ENCODE results near the gene ELOB.

The ELOB gene

DNA sequence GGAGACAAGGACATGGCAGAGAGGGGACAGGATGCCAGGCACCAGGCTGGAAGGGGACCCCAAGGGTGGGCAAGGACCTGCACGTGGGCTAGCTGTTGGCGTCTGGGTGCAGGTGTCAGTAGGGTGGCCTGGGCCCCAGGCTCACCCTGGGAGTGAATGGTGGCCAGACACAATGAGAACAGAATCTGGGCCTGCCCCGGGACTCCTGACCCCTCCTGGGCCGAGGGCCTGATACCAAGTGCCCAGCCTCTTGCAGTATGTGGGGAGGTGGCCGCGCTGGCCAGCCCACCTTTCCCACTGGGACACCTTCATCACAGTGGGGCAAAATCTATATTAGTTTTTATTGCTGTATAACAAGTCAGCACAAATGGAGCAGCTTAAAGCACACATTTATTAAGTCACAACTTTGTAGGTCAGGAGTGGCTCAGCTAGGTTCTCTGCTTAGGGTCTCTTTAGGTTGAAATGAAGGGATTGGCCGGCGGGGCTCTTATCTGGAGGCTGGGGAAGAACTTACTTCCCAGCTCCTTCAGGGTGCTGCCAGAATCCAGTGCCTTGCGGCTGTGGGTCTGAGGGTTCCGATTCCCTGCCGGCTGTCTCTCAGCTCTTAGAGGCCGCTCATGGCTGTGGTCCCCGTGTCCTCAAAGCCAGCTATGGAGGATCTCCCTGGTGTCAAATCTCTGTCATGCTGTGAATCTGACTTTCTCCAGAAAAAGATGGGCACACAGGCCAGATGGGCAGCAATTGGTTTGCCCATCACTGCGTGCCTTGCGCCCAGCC is 6.7 kb upstream of the ELOB start (continued):
- TF ChIP-seq, protein P1, sequence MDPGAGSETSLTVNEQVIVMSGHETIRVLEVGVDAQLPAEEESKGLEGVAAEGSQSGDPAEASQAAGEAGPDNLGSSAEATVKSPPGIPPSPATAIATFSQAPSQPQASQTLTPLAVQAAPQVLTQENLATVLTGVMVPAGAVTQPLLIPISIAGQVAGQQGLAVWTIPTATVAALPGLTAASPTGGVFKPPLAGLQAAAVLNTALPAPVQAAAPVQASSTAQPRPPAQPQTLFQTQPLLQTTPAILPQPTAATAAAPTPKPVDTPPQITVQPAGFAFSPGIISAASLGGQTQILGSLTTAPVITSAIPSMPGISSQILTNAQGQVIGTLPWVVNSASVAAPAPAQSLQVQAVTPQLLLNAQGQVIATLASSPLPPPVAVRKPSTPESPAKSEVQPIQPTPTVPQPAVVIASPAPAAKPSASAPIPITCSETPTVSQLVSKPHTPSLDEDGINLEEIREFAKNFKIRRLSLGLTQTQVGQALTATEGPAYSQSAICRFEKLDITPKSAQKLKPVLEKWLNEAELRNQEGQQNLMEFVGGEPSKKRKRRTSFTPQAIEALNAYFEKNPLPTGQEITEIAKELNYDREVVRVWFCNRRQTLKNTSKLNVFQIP (CRISPR knock-in tag; IDR thresholded peaks at IDR 0.05; ENCODE audit: borderline replicate concordance, low read depth): no peak
- TF ChIP-seq ARNTL (CRISPR knock-in tag; IDR thresholded peaks at IDR 0.05; ENCODE audit: borderline replicate concordance, low read depth): no peak
- no peak for TF ChIP-seq ZFP30 (CRISPR knock-in tag; IDR thresholded peaks at IDR 0.05)
- TF ChIP-seq RARB (CRISPR knock-in tag; IDR thresholded peaks at IDR 0.05): no peak
- no peak for TF ChIP-seq BACH2 (CRISPR knock-in tag; IDR thresholded peaks at IDR 0.05; ENCODE audit: borderline replicate concordance)

DNA sequence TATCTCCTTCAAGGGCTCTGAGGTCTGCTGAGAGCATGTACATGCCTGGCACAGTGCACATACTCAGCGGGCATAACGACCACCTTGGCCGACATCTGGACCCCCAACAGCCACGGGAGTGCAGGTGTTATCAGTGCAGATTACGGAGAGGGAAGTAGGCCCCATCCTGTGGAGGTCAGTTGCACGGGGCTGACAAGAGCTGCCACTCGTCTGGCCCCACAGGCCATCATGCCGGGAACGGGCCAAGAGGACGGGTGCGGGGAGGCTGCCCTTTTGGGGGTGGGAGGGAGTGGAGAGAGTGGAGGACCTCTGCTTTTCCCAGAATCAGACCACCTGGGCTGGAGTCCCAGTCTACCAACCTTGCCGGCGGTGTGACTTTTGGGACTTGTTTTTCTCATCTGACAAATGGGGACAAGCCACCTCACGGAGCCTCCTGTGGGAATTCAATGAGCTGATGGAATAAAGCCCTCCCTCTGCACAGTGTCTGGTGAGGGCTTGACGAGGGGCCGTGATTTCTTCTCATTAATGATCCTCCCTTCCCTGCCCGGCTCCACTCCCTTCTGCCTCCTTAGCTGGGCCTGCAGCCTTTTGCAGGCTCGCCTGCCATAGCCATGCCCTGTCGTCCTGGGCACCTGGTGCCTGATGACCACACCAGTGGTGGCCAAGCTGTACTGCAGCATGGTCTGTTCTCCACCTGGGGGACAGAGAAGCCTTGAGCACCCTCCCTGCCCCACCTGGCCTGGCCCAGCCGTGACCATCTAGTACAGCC is 5.7 kb upstream of the ELOB start:
- 0 out of 3 replicates have a peak, but pooled peaks have one; percentile 16 for ATAC-seq
- no peak for TF ChIP-seq CSDC2 (CRISPR knock-in tag; IDR thresholded peaks at IDR 0.05)

DNA sequence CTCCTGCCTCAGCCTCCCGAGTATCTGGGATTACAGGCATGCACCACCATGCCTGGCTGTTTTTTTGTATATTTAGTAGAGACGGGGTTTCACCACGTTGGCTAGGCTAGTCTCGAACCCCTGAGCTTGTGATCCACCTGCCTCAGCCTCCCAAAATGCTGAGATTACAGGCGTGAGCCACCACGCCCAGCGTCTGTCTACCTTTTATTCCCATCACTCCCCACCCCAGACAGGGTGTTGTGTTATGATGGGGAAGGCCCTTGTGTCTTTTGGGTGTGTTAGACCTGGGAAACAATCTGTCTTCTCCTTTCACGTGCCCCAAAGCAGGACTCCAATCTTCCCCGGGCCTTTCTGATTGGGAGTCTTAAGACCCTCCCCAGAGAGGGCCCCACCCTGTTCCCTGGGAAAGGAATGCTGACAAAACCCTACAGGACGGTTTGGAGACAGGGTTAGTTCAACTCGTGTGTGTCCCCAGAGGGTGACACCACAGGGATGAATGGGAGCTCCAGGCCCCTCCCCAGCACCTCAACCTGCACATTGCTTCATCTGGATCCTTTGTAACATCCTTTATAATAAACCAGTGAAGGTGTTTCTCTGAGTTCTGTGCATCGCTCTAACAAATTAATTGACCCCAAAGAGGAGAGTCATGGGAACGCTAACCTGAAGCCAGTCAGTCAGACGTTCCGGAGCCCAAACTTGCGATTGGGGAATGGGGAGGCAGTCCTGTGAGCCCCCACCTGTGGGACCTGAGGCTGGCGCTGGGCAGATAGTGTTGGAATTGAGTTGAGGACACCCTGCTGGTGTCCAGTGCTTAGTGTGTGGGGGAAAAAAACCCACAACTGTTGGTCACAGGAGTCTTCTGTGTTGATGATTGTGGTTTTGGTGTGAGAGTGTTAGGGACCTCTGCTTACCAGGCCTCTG is 3.2 kb upstream of the ELOB start:
- no peak for ATAC-seq
- TF ChIP-seq ISL1 (CRISPR knock-in tag; IDR thresholded peaks at IDR 0.05): no peak
- TF ChIP-seq, protein P2, sequence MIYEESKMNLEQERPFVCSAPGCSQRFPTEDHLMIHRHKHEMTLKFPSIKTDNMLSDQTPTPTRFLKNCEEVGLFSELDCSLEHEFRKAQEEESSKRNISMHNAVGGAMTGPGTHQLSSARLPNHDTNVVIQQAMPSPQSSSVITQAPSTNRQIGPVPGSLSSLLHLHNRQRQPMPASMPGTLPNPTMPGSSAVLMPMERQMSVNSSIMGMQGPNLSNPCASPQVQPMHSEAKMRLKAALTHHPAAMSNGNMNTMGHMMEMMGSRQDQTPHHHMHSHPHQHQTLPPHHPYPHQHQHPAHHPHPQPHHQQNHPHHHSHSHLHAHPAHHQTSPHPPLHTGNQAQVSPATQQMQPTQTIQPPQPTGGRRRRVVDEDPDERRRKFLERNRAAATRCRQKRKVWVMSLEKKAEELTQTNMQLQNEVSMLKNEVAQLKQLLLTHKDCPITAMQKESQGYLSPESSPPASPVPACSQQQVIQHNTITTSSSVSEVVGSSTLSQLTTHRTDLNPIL (CRISPR knock-in tag; IDR thresholded peaks at IDR 0.05; ENCODE audit: low read depth): no peak
- TF ChIP-seq BACH2 (CRISPR knock-in tag; IDR thresholded peaks at IDR 0.05; ENCODE audit: borderline replicate concordance): no peak
- TF ChIP-seq RARB (CRISPR knock-in tag; IDR thresholded peaks at IDR 0.05): no peak
- TF ChIP-seq ZNF565 (CRISPR knock-in tag; conservative IDR thresholded peaks at IDR 0.05; ENCODE audit: low read depth): no peak
- TF ChIP-seq ZFP3 (CRISPR knock-in tag; IDR thresholded peaks at IDR 0.05): no peak
- TF ChIP-seq ZNF70 (CRISPR knock-in tag; IDR thresholded peaks at IDR 0.05): no peak
- TF ChIP-seq ZC3H10 (CRISPR knock-in tag; IDR thresholded peaks at IDR 0.05): no peak

DNA sequence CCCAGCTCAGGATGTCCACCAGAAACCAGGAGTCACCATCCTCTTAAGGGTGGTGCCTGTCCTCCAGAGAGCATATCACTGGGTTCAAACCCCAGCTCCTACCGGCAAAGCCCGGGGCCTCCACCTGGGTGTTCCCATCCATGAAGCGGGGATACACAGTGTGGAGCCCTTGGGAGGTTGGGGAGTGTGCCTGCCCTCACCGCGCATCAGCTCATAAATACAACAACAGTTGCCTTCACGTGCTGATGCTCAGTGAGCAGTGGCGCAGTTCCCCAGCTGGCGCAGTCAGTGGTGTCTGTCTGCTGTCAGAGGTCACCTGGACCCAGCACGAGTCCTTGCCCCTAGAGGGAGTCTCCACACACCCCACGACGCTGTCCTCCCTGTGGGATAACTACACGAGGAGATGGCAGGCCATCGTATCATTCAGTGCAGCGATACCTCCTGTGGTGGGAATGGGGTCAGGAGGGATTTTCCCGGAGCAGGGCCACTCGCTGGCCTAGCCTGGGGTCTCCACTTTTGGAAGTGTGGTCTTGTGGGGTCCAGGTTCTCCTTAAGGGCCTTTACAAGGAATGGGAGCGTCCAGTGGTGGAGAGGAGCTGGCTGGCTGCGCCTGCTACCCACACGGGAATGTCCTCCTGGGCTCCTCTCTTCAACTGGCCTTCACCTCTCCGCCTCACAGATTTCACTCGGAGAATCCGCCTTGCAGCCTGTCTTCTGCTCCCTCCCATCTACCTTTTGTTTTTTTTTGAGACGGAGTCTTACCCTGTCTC is 2.3 kb upstream of the ELOB start:
- ATAC-seq: no peak
- no peak for TF ChIP-seq ZNF565 (CRISPR knock-in tag; conservative IDR thresholded peaks at IDR 0.05; ENCODE audit: low read depth)
- no peak for TF ChIP-seq ZNF8 (CRISPR knock-in tag; IDR thresholded peaks at IDR 0.05)
- no peak for TF ChIP-seq ZC3H10 (CRISPR knock-in tag; IDR thresholded peaks at IDR 0.05)
- TF ChIP-seq CSDC2 (CRISPR knock-in tag; IDR thresholded peaks at IDR 0.05): no peak
- no peak for TF ChIP-seq ZFP30 (CRISPR knock-in tag; IDR thresholded peaks at IDR 0.05)
- TF ChIP-seq GLIS3 (CRISPR knock-in tag; IDR thresholded peaks at IDR 0.05): no peak
- no peak for TF ChIP-seq ARNTL (CRISPR knock-in tag; IDR thresholded peaks at IDR 0.05; ENCODE audit: borderline replicate concordance, low read depth)
- TF ChIP-seq, protein P3, sequence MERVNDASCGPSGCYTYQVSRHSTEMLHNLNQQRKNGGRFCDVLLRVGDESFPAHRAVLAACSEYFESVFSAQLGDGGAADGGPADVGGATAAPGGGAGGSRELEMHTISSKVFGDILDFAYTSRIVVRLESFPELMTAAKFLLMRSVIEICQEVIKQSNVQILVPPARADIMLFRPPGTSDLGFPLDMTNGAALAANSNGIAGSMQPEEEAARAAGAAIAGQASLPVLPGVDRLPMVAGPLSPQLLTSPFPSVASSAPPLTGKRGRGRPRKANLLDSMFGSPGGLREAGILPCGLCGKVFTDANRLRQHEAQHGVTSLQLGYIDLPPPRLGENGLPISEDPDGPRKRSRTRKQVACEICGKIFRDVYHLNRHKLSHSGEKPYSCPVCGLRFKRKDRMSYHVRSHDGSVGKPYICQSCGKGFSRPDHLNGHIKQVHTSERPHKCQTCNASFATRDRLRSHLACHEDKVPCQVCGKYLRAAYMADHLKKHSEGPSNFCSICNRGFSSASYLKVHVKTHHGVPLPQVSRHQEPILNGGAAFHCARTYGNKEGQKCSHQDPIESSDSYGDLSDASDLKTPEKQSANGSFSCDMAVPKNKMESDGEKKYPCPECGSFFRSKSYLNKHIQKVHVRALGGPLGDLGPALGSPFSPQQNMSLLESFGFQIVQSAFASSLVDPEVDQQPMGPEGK (CRISPR knock-in tag; IDR thresholded peaks at IDR 0.05; ENCODE audit: borderline replicate concordance): no peak
- TF ChIP-seq, protein P1 (CRISPR knock-in tag; IDR thresholded peaks at IDR 0.05; ENCODE audit: borderline replicate concordance, low read depth): no peak
- TF ChIP-seq, protein P4, sequence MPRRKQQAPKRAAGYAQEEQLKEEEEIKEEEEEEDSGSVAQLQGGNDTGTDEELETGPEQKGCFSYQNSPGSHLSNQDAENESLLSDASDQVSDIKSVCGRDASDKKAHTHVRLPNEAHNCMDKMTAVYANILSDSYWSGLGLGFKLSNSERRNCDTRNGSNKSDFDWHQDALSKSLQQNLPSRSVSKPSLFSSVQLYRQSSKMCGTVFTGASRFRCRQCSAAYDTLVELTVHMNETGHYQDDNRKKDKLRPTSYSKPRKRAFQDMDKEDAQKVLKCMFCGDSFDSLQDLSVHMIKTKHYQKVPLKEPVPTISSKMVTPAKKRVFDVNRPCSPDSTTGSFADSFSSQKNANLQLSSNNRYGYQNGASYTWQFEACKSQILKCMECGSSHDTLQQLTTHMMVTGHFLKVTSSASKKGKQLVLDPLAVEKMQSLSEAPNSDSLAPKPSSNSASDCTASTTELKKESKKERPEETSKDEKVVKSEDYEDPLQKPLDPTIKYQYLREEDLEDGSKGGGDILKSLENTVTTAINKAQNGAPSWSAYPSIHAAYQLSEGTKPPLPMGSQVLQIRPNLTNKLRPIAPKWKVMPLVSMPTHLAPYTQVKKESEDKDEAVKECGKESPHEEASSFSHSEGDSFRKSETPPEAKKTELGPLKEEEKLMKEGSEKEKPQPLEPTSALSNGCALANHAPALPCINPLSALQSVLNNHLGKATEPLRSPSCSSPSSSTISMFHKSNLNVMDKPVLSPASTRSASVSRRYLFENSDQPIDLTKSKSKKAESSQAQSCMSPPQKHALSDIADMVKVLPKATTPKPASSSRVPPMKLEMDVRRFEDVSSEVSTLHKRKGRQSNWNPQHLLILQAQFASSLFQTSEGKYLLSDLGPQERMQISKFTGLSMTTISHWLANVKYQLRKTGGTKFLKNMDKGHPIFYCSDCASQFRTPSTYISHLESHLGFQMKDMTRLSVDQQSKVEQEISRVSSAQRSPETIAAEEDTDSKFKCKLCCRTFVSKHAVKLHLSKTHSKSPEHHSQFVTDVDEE (CRISPR knock-in tag; IDR thresholded peaks at IDR 0.05): no peak
- TF ChIP-seq TCF4 (CRISPR knock-in tag; IDR thresholded peaks at IDR 0.05; ENCODE audit: borderline replicate concordance): no peak
- TF ChIP-seq TOX (CRISPR knock-in tag; IDR thresholded peaks at IDR 0.05; ENCODE audit: borderline replicate concordance): no peak
- TF ChIP-seq, protein P2 (CRISPR knock-in tag; IDR thresholded peaks at IDR 0.05; ENCODE audit: low read depth): no peak
- TF ChIP-seq PPARA (CRISPR knock-in tag; IDR thresholded peaks at IDR 0.05; ENCODE audit: borderline replicate concordance): no peak
- no peak for TF ChIP-seq ZNF70 (CRISPR knock-in tag; IDR thresholded peaks at IDR 0.05)
- no peak for TF ChIP-seq ISL1 (CRISPR knock-in tag; IDR thresholded peaks at IDR 0.05)
- TF ChIP-seq BACH2 (CRISPR knock-in tag; IDR thresholded peaks at IDR 0.05; ENCODE audit: borderline replicate concordance): no peak
